WTC11 (cell line): Measurements from ENCODE around the gene PLIN5. TPM values are rescaled to one million over a fixed set of nuclear protein-coding genes. Genes with fewer than 3 reads are reported as not detected.

ENCODE experiments used
- ATAC-seq: fragments of 200-7000 bp; cut with Tn5 transposase; 2 replicates; pipeline ENCODE4 v1.10.0; 2021; ENCODE audit warnings: mild to moderate bottlenecking, moderate library complexity
- CTCF ChIA-PET: fragments of 300-600 bp; sonication (Branson Sonifier 250); formaldehyde crosslinking; loops from one replicate; lab custom pipeline; 2021; ENCODE audit warnings: antibody characterized with exemption; lab: Charles Lee
- POLR2A ChIA-PET: fragments of 350-600 bp; sonication (Branson Sonifier 250); formaldehyde crosslinking; loops from one replicate; lab custom pipeline; 2021; ENCODE audit warnings: antibody characterized with exemption; lab: Charles Lee
- DNase-seq: peaks from one replicate; pipeline ENCODE4 v3.0.0; 2021; ENCODE audit warnings: low spot score
- H3K27ac Mint-ChIP-seq: 2 replicates; pipeline ENCODE4 v1.8.0; 2021; ENCODE audit warnings: mixed read lengths
- H3K27me3 Mint-ChIP-seq: 2 replicates; pipeline ENCODE4 v1.8.0; 2021; ENCODE audit warnings: low read depth, mild to moderate bottlenecking, moderate library complexity, mixed read lengths
- H3K36me3 Mint-ChIP-seq: 2 replicates; pipeline ENCODE4 v1.8.0; 2021; ENCODE audit warnings: mixed read lengths
- H3K4me1 Mint-ChIP-seq: 2 replicates; pipeline ENCODE4 v1.8.0; 2022; ENCODE audit warnings: mixed read lengths
- H3K4me3 Mint-ChIP-seq: 2 replicates; pipeline ENCODE4 v1.8.0; 2021; ENCODE audit warnings: mild to moderate bottlenecking, moderate library complexity, mixed read lengths
- H3K9me3 Mint-ChIP-seq: 2 replicates; pipeline ENCODE4 v1.8.0; 2021; ENCODE audit warnings: mixed read lengths
- AR ChIP-seq: fragments of 250-450 bp; sonication (Bioruptor Pico); IDR thresholded peaks from 2 replicates; pipeline ENCODE4 v1.9.0; 2021; ENCODE audit warnings: mild to moderate bottlenecking
- CTCF ChIP-seq: fragments of 200-600 bp; IDR thresholded peaks from 2 replicates; pipeline ENCODE4 v1.8.0; 2022; ENCODE audit warnings: antibody characterized with exemption
- GABPB1 ChIP-seq: sonication (generic); formaldehyde crosslinking; IDR thresholded peaks from 2 replicates; pipeline ENCODE4 v1.8.1; 2023; ENCODE audit warnings: mild to moderate bottlenecking, missing genetic modification reagents
- GTF2I ChIP-seq: fragments of 250-450 bp; sonication (Bioruptor Pico); conservative IDR thresholded peaks from 2 replicates; pipeline ENCODE4 v1.4.0; 2021; ENCODE audit warnings: mild to moderate bottlenecking
- HMGA2 ChIP-seq: fragments of 250-450 bp; sonication (Bioruptor Pico); IDR thresholded peaks from 2 replicates; pipeline ENCODE4 v1.4.0; 2021; ENCODE audit warnings: mild to moderate bottlenecking, moderate library complexity
- HMGXB4 ChIP-seq: sonication (generic); formaldehyde crosslinking; IDR thresholded peaks from 2 replicates; pipeline ENCODE4 v1.8.1; 2023; ENCODE audit warnings: mild to moderate bottlenecking, moderate library complexity, missing genetic modification reagents
- MYBL2 ChIP-seq: sonication (generic); formaldehyde crosslinking; IDR thresholded peaks from 2 replicates; pipeline ENCODE4 v1.8.1; 2023; ENCODE audit warnings: mild to moderate bottlenecking, moderate library complexity, missing genetic modification reagents
- PRDM15 ChIP-seq: sonication (generic); formaldehyde crosslinking; IDR thresholded peaks from 2 replicates; pipeline ENCODE4 v1.8.0; 2022; ENCODE audit warnings: missing genetic modification reagents
- PREB ChIP-seq: sonication (generic); formaldehyde crosslinking; IDR thresholded peaks from 2 replicates; pipeline ENCODE4 v1.8.1; 2022; ENCODE audit warnings: mild to moderate bottlenecking, missing genetic modification reagents, moderate library complexity, borderline replicate concordance
- RORB ChIP-seq: fragments of 250-450 bp; sonication (Bioruptor Pico); IDR thresholded peaks from 2 replicates; pipeline ENCODE4 v1.9.0; 2021; ENCODE audit warnings: mild to moderate bottlenecking
- ZNF121 ChIP-seq: sonication (generic); formaldehyde crosslinking; IDR thresholded peaks from 2 replicates; pipeline ENCODE4 v1.8.0; 2023; ENCODE audit warnings: missing genetic modification reagents
- ZNF138 ChIP-seq: sonication (generic); formaldehyde crosslinking; conservative IDR thresholded peaks from 2 replicates; pipeline ENCODE4 v1.8.1; 2022; ENCODE audit warnings: mild to moderate bottlenecking, moderate library complexity, missing genetic modification reagents
- ZNF281 ChIP-seq: sonication (generic); formaldehyde crosslinking; IDR thresholded peaks from 2 replicates; pipeline ENCODE4 v1.8.0; 2023; ENCODE audit warnings: mild to moderate bottlenecking, missing genetic modification reagents
- ZNF423 ChIP-seq: fragments of 250-450 bp; sonication (Bioruptor Pico); IDR thresholded peaks from 2 replicates; pipeline ENCODE4 v2.1.2; 2022; ENCODE audit warnings: mild to moderate bottlenecking, moderate library complexity
- ZNF512 ChIP-seq: sonication (generic); formaldehyde crosslinking; IDR thresholded peaks from 2 replicates; pipeline ENCODE4 v1.8.1; 2022; ENCODE audit warnings: missing genetic modification reagents, borderline replicate concordance
- total RNA-seq: library from RNA; stranded (reverse); gene quantifications from 3 replicates; pipeline ENCODE4 v1.2.3, GENCODE V29; 2021

The PLIN5 gene
- total RNA-seq, 1 experiment from 2014 or later, result 3.9 TPM

- H3K4me3 Mint-ChIP-seq, result no peak overlapping the region
- H3K27ac Mint-ChIP-seq, result no peak overlapping the region
- peak; percentile 87 for DNase-seq
- TF ChIP-seq ZNF423 (CRISPR knock-in tag) (no peak), PREB (no peak), GTF2I (CRISPR knock-in tag) (peak; percentile 50; the same call in 1 of the 2 replicates), GABPB1 (CRISPR knock-in tag) (no peak), HMGA2 (CRISPR knock-in tag) (no peak), CTCF (peak; percentile 69; the same call in 1 of the 2 replicates), PRDM15 (CRISPR knock-in tag) (no peak), MYBL2 (CRISPR knock-in tag) (no peak), RORB (CRISPR knock-in tag) (no peak), ZNF138 (no peak), AR (CRISPR knock-in tag) (no peak), ZNF281 (CRISPR knock-in tag) (no peak), ZNF512 (CRISPR knock-in tag) (no peak), ZNF121 (CRISPR knock-in tag) (no peak), HMGXB4 (CRISPR knock-in tag) (no peak)
- no peaks in the 10 kb centered on the region for H3K4me1 Mint-ChIP-seq
- CTCF ChIA-PET, result interaction anchor here (0.5 to 5.9 kb wide), 69 partner anchors 9 to 804 kb away, joined by 3 to 285 read pairs (median 5); partner anchors contain the start of genes CHAF1A, FEM1A, HDGFL2 and LRG1
- ATAC-seq, result peak; percentile 82
- H3K27me3 Mint-ChIP-seq, result peaks cover 35% of the 10 kb centered on the region
- no peaks in the 10 kb centered on the region for H3K9me3 Mint-ChIP-seq
- POLR2A ChIA-PET, result interaction anchor here (1.0 kb wide), 1 partner anchor 10 kb away, joined by 9 read pairs; the partner anchor contains the start of gene PLIN5
- no peaks in the 10 kb centered on the region for H3K36me3 Mint-ChIP-seq
These were observed 10.0 kb downstream of the PLIN5 start for GRCh38 chr19:4524808-4525562.
